ENCODE results near the gene ILDR1.
A peak's percentile ranks its signal among the peaks of the same experiment; 100 is the strongest.

The ILDR1 gene

DNA sequence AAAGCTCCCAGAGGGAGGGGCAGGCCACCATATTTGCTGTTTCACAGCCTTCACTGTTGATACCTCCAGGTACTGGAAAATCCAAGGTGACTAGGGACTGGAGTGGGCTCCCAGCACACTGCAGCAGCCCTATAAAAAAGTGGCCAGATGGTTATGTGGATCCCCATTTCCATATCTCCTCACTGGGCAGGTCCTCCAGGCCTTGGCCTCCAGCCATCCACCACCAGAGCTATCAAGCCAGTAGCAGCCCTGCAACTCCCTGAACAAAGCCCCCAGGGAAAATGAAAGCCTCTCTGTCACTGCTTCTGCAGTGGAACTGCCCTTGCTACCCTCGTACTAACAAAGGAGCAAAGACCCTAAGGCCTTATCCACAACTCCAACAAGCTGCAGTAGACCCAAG, 58.4 kb downstream of the ILDR1 start:
- Histone ChIP-seq H4K91ac (ENCODE audit: low read depth, low read length, poor library complexity) (no peak overlapping the region), H2AK5ac (ENCODE audit: low read depth, low read length) (no peak overlapping the region), H2BK15ac (ENCODE audit: low read length) (no peak overlapping the region), H3K9ac (ENCODE audit: low read depth, low read length, poor library complexity) (no peak overlapping the region), H3K4me1 (ENCODE audit: control insufficient read depth in 2 of 2, insufficient read depth in 1 of 2, low read depth in 1 of 2, low read length in 2 of 2) (no peaks in the 10 kb centered on the region), H3K23ac (ENCODE audit: low read depth, low read length, poor library complexity) (no peak overlapping the region), H3K18ac (ENCODE audit: low read length) (no peak overlapping the region), H3K27me3 (ENCODE audit: control insufficient read depth in 3 of 3, insufficient read depth in 3 of 3, low read depth in 1 of 3, low read length in 3 of 3) (no peaks in the 10 kb centered on the region), H3K4ac (ENCODE audit: low read length) (no peak overlapping the region), H2BK12ac (ENCODE audit: low read length) (no peak overlapping the region), H4K8ac (ENCODE audit: low read depth, low read length) (no peak overlapping the region), H3K14ac (ENCODE audit: low read length) (peak overlapping the region; percentile 27), H3K27ac (replicated peaks; ENCODE audit: low read length) (no peak overlapping the region), H2BK120ac (ENCODE audit: low read depth, low read length) (no peak overlapping the region), H3K36me3 (replicated peaks in 1 of 2; ENCODE audit: control insufficient read depth in 2 of 2, insufficient read depth in 2 of 2, low read length in 2 of 2) (no peaks in the 10 kb centered on the region), H3K4me2 (ENCODE audit: insufficient read depth, low read length, poor library complexity, severe bottlenecking) (no peak overlapping the region), H2BK5ac (ENCODE audit: low read length) (no peak overlapping the region), H2AFZ (ENCODE audit: low read length) (no peak overlapping the region), H3K9me3 (replicated peaks in 1 of 2; ENCODE audit: control insufficient read depth in 2 of 2, insufficient read depth in 1 of 2, low read depth in 1 of 2, low read length in 2 of 2) (no peaks in the 10 kb centered on the region), H3K4me3 (ENCODE audit: low read length in 2 of 2) (no peak overlapping the region), H3K79me1 (ENCODE audit: low read depth, low read length) (no peaks in the 10 kb centered on the region)
- no peak for DNase-seq (ENCODE audit: low spot score)
- no CpG with 5 or more reads among the region's 1 CpG for WGBS, 2 donors (ENCODE audit: extremely low coverage in 2 of 2, insufficient read length in 2 of 2, insufficient replicate concordance in 1 of 2)

DNA sequence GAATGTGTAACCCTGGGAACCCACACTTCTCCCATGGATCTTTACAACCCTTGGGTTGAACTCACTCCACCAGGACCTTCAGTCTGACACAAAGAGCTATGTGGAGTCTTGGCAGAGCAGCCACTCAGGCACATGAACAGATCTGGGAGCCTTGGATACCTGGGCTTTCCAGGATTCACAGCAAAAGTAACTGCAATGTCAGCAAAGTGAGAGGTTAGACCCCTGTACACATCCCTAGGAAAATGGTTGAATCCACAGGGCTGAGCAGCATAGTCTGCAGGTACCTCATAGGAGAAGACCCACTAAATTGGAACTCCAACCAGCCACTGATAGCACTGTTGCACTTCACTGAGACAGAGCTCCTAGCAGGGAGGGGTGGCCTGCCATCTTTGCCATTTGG, 59.6 kb downstream of the ILDR1 start:
- H2BK5ac ChIP-seq (ENCODE audit: low read length), result no peak overlapping the region
- H4K8ac ChIP-seq (ENCODE audit: low read depth, low read length), result no peak overlapping the region
- no peak for DNase-seq (ENCODE audit: low spot score)
- no peak overlapping the region for H2BK15ac ChIP-seq (ENCODE audit: low read length)
- no peak overlapping the region for H3K4me3 ChIP-seq (ENCODE audit: low read length in 2 of 2)
- H3K27ac ChIP-seq (replicated peaks; ENCODE audit: low read length), result no peak overlapping the region
- H3K79me1 ChIP-seq (ENCODE audit: low read depth, low read length), result no peaks in the 10 kb centered on the region
- no peak overlapping the region for H2BK12ac ChIP-seq (ENCODE audit: low read length)
- no peak overlapping the region for H2AFZ ChIP-seq (ENCODE audit: low read length)
- H3K18ac ChIP-seq (ENCODE audit: low read length), result no peak overlapping the region
- H3K9ac ChIP-seq (ENCODE audit: low read depth, low read length, poor library complexity), result no peak overlapping the region
- no peaks in the 10 kb centered on the region for H3K9me3 ChIP-seq (replicated peaks in 1 of 2; ENCODE audit: control insufficient read depth in 2 of 2, insufficient read depth in 1 of 2, low read depth in 1 of 2, low read length in 2 of 2)
- H3K27me3 ChIP-seq (ENCODE audit: control insufficient read depth in 3 of 3, insufficient read depth in 3 of 3, low read depth in 1 of 3, low read length in 3 of 3), result no peaks in the 10 kb centered on the region
- no peak overlapping the region for H2AK5ac ChIP-seq (ENCODE audit: low read depth, low read length)
- H3K4me1 ChIP-seq (ENCODE audit: control insufficient read depth in 2 of 2, insufficient read depth in 1 of 2, low read depth in 1 of 2, low read length in 2 of 2), result no peaks in the 10 kb centered on the region
- H4K91ac ChIP-seq (ENCODE audit: low read depth, low read length, poor library complexity), result no peak overlapping the region
- no peak overlapping the region for H3K14ac ChIP-seq (ENCODE audit: low read length)
- H3K23ac ChIP-seq (ENCODE audit: low read depth, low read length, poor library complexity), result no peak overlapping the region
- no peak overlapping the region for H3K4ac ChIP-seq (ENCODE audit: low read length)
- H3K36me3 ChIP-seq (replicated peaks in 1 of 2; ENCODE audit: control insufficient read depth in 2 of 2, insufficient read depth in 2 of 2, low read length in 2 of 2), result no peaks in the 10 kb centered on the region
- H3K4me2 ChIP-seq (ENCODE audit: insufficient read depth, low read length, poor library complexity, severe bottlenecking), result no peak overlapping the region
- H2BK120ac ChIP-seq (ENCODE audit: low read depth, low read length), result no peak overlapping the region

DNA sequence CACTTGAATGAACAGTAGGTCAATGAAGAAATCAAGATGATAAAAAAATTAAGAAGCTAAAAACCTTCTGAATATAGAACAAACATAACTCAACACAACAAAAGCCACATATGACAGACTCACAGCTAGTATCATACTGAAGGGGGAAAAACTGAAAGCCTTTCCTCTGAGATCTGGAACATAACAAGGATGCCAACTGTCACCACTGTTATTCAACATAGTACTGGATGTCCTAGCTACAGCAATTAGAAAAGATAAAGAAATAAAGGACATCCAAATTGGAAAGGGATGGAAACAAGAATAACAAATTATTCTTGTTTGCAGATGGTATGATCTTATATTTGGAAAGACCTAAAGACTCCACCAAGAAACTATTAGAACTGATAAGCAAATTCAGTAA, 60.8 kb downstream of the ILDR1 start:
- Histone ChIP-seq H2BK12ac (ENCODE audit: low read length) (no peak overlapping the region), H2AK5ac (ENCODE audit: low read depth, low read length) (no peak overlapping the region), H2BK120ac (ENCODE audit: low read depth, low read length) (no peak overlapping the region), H2BK15ac (ENCODE audit: low read length) (no peak overlapping the region), H3K4me3 (ENCODE audit: low read length in 2 of 2) (no peak overlapping the region), H3K4me1 (ENCODE audit: control insufficient read depth in 2 of 2, insufficient read depth in 1 of 2, low read depth in 1 of 2, low read length in 2 of 2) (no peaks in the 10 kb centered on the region), H3K27me3 (ENCODE audit: control insufficient read depth in 3 of 3, insufficient read depth in 3 of 3, low read depth in 1 of 3, low read length in 3 of 3) (no peaks in the 10 kb centered on the region), H3K27ac (replicated peaks; ENCODE audit: low read length) (no peak overlapping the region), H3K4ac (ENCODE audit: low read length) (no peak overlapping the region), H3K79me1 (ENCODE audit: low read depth, low read length) (no peaks in the 10 kb centered on the region), H4K8ac (ENCODE audit: low read depth, low read length) (no peak overlapping the region), H3K4me2 (ENCODE audit: insufficient read depth, low read length, poor library complexity, severe bottlenecking) (no peak overlapping the region), H3K14ac (ENCODE audit: low read length) (no peak overlapping the region), H3K23ac (ENCODE audit: low read depth, low read length, poor library complexity) (no peak overlapping the region), H2AFZ (ENCODE audit: low read length) (peak overlapping the region; percentile 61), H3K9me3 (replicated peaks in 1 of 2; ENCODE audit: control insufficient read depth in 2 of 2, insufficient read depth in 1 of 2, low read depth in 1 of 2, low read length in 2 of 2) (no peaks in the 10 kb centered on the region), H4K91ac (ENCODE audit: low read depth, low read length, poor library complexity) (no peak overlapping the region), H3K9ac (ENCODE audit: low read depth, low read length, poor library complexity) (no peak overlapping the region), H2BK5ac (ENCODE audit: low read length) (no peak overlapping the region), H3K18ac (ENCODE audit: low read length) (no peak overlapping the region), H3K36me3 (replicated peaks in 1 of 2; ENCODE audit: control insufficient read depth in 2 of 2, insufficient read depth in 2 of 2, low read length in 2 of 2) (no peaks in the 10 kb centered on the region)
- no peak for DNase-seq (ENCODE audit: low spot score)

GRCh38 chr3:121958801-121959200, 63.2 kb downstream of the ILDR1 start:
- no peak overlapping the region for H3K9ac ChIP-seq (ENCODE audit: low read depth, low read length, poor library complexity)
- no peak overlapping the region for H2BK5ac ChIP-seq (ENCODE audit: low read length)
- H3K4me3 ChIP-seq (ENCODE audit: low read length in 2 of 2), result no peak overlapping the region
- H2BK12ac ChIP-seq (ENCODE audit: low read length), result no peak overlapping the region
- no peaks in the 10 kb centered on the region for H3K79me1 ChIP-seq (ENCODE audit: low read depth, low read length)
- no peaks in the 10 kb centered on the region for H3K27me3 ChIP-seq (ENCODE audit: control insufficient read depth in 3 of 3, insufficient read depth in 3 of 3, low read depth in 1 of 3, low read length in 3 of 3)
- H2AK5ac ChIP-seq (ENCODE audit: low read depth, low read length), result no peak overlapping the region
- H3K23ac ChIP-seq (ENCODE audit: low read depth, low read length, poor library complexity), result no peak overlapping the region
- no CpG with 5 or more reads among the region's 3 CpGs for WGBS, 2 donors (ENCODE audit: extremely low coverage in 2 of 2, insufficient read length in 2 of 2, insufficient replicate concordance in 1 of 2)
- no peak overlapping the region for H3K27ac ChIP-seq (replicated peaks; ENCODE audit: low read length)
- H3K14ac ChIP-seq (ENCODE audit: low read length), result no peak overlapping the region
- H3K4me1 ChIP-seq (ENCODE audit: control insufficient read depth in 2 of 2, insufficient read depth in 1 of 2, low read depth in 1 of 2, low read length in 2 of 2), result no peaks in the 10 kb centered on the region
- no peak overlapping the region for H4K91ac ChIP-seq (ENCODE audit: low read depth, low read length, poor library complexity)
- H3K4ac ChIP-seq (ENCODE audit: low read length), result no peak overlapping the region
- H3K36me3 ChIP-seq (replicated peaks in 1 of 2; ENCODE audit: control insufficient read depth in 2 of 2, insufficient read depth in 2 of 2, low read length in 2 of 2), result no peaks in the 10 kb centered on the region
- H3K9me3 ChIP-seq (replicated peaks in 1 of 2; ENCODE audit: control insufficient read depth in 2 of 2, insufficient read depth in 1 of 2, low read depth in 1 of 2, low read length in 2 of 2), result peaks cover 0 to 1% of the 10 kb centered on the region in 2 donors
- H4K8ac ChIP-seq (ENCODE audit: low read depth, low read length), result no peak overlapping the region
- H2BK120ac ChIP-seq (ENCODE audit: low read depth, low read length), result no peak overlapping the region
- no peak overlapping the region for H3K18ac ChIP-seq (ENCODE audit: low read length)
- no peak overlapping the region for H2BK15ac ChIP-seq (ENCODE audit: low read length)
- no peak overlapping the region for H2AFZ ChIP-seq (ENCODE audit: low read length)
- no peak overlapping the region for H3K4me2 ChIP-seq (ENCODE audit: insufficient read depth, low read length, poor library complexity, severe bottlenecking)
- DNase-seq (ENCODE audit: low spot score), result no peak
